Neuronal stem cell (in vitro differentiated cells): ENCODE measurements around the gene GALNT16.

Experiments
- DNase-seq: peaks from one replicate; pipeline ENCODE4 v3.0.0-alpha.2; 2013; ENCODE audit warnings: low spot score
- H2AFZ ChIP-seq: one replicate; pipeline ENCODE4 v1.6.1; 2013; ENCODE audit warnings: mild to moderate bottlenecking, low read length, inconsistent platforms
- H2AK5ac ChIP-seq: 2 replicates; pipeline ENCODE4 v1.6.1; 2013; ENCODE audit warnings: low read depth, mild to moderate bottlenecking, inconsistent platforms, low read length, moderate library complexity, mixed read lengths
- H2BK120ac ChIP-seq: 2 replicates; pipeline ENCODE4 v1.6.1; 2013; ENCODE audit warnings: low read depth, mild to moderate bottlenecking, inconsistent platforms, low read length, moderate library complexity, mixed read lengths
- H2BK12ac ChIP-seq: one replicate; pipeline ENCODE4 v1.6.1; 2013; ENCODE audit warnings: low read length, inconsistent platforms
- H2BK15ac ChIP-seq: 2 replicates; pipeline ENCODE4 v1.6.1; 2013; ENCODE audit warnings: mild to moderate bottlenecking, low read length, inconsistent platforms, mixed read lengths
- H2BK5ac ChIP-seq: one replicate; pipeline ENCODE4 v1.6.1; 2013; ENCODE audit warnings: inconsistent platforms, mild to moderate bottlenecking, low read length, moderate library complexity
- H3K14ac ChIP-seq: one replicate; pipeline ENCODE4 v1.6.1; 2013; ENCODE audit warnings: low read length, inconsistent platforms
- H3K18ac ChIP-seq: 2 replicates; pipeline ENCODE4 v1.6.1; 2013; ENCODE audit warnings: low read length, inconsistent platforms
- H3K23ac ChIP-seq: 2 replicates; pipeline ENCODE4 v1.6.1; 2013; ENCODE audit warnings: low read depth, mild to moderate bottlenecking, mixed read lengths, low read length, inconsistent platforms; ENCODE audit not compliant: poor library complexity
- H3K27ac ChIP-seq: replicated peaks from 3 replicates; pipeline ENCODE4 v1.5.1; 2013; ENCODE audit warnings: low read length, inconsistent platforms
- H3K27me3 ChIP-seq, 3 experiments: 2 replicates each; pipeline ENCODE4 v1.6.1; 2013; ENCODE audit warnings: low read length in 3 of 3, mild to moderate bottlenecking in 2 of 3, inconsistent platforms in 1 of 3, low read depth in 1 of 3, mixed read lengths in 1 of 3, moderate library complexity in 1 of 3; ENCODE audit not compliant: control insufficient read depth in 3 of 3, insufficient read depth in 3 of 3
- H3K36me3 ChIP-seq, 2 donors: replicated peaks in 1 of 2; 2 replicates each; pipeline ENCODE4 v1.6.1; 2013; ENCODE audit warnings: low read length in 2 of 2; ENCODE audit not compliant: control insufficient read depth in 2 of 2, insufficient read depth in 2 of 2
- H3K4ac ChIP-seq: 2 replicates; pipeline ENCODE4 v1.6.1; 2013; ENCODE audit warnings: inconsistent platforms, mild to moderate bottlenecking, low read length, moderate library complexity
- H3K4me1 ChIP-seq, 2 donors: 1 replicate in 1 of 2; 2 replicates in 1 of 2; pipeline ENCODE4 v1.6.1; 2013; ENCODE audit warnings: low read length in 2 of 2, low read depth in 1 of 2; ENCODE audit not compliant: control insufficient read depth in 2 of 2, insufficient read depth in 1 of 2
- H3K4me2 ChIP-seq: one replicate; pipeline ENCODE4 v1.6.1; 2013; ENCODE audit warnings: mild to moderate bottlenecking, low read length, inconsistent platforms; ENCODE audit not compliant: insufficient read depth, poor library complexity, severe bottlenecking
- H3K4me3 ChIP-seq, 2 donors: 2 replicates each; pipeline ENCODE4 v1.5.1; 2013; ENCODE audit warnings: low read length in 2 of 2, mild to moderate bottlenecking in 2 of 2, inconsistent platforms in 1 of 2, moderate library complexity in 1 of 2
- H3K79me1 ChIP-seq: one replicate; pipeline ENCODE4 v1.6.1; 2013; ENCODE audit warnings: low read depth, mild to moderate bottlenecking, inconsistent platforms, low read length, moderate library complexity
- H3K9ac ChIP-seq: one replicate; pipeline ENCODE4 v1.6.1; 2013; ENCODE audit warnings: mild to moderate bottlenecking, low read depth, low read length, inconsistent platforms; ENCODE audit not compliant: poor library complexity
- H3K9me3 ChIP-seq, 2 donors: replicated peaks in 1 of 2; 2 replicates each; pipeline versions ENCODE3 to v1.6.1; 2013; ENCODE audit warnings: low read length in 2 of 2, mild to moderate bottlenecking in 2 of 2, inconsistent platforms in 1 of 2, low read depth in 1 of 2, mixed read lengths in 1 of 2, moderate library complexity in 1 of 2; ENCODE audit not compliant: control insufficient read depth in 2 of 2, insufficient read depth in 1 of 2
- H4K8ac ChIP-seq: one replicate; pipeline ENCODE4 v1.6.1; 2013; ENCODE audit warnings: low read depth, mild to moderate bottlenecking, inconsistent platforms, low read length, moderate library complexity
- H4K91ac ChIP-seq: one replicate; pipeline ENCODE4 v1.6.1; 2013; ENCODE audit warnings: low read length, low read depth, mild to moderate bottlenecking, inconsistent platforms; ENCODE audit not compliant: poor library complexity
- WGBS, 2 donors: extraction: QIAGEN DNeasy Blood & Tissue Kit; methylation state at CpG; one replicate each; pipeline ENCODE4 v1.1.7; 2013; ENCODE audit warnings: missing lambda C conversion rate in 2 of 2, mixed read lengths in 1 of 2; ENCODE audit not compliant: insufficient read length in 2 of 2, insufficient replicate concordance in 1 of 2; ENCODE audit errors: extremely low coverage in 2 of 2; 5-methylcytosine and 5-hydroxymethylcytosine counted together

Gene GALNT16

DNA sequence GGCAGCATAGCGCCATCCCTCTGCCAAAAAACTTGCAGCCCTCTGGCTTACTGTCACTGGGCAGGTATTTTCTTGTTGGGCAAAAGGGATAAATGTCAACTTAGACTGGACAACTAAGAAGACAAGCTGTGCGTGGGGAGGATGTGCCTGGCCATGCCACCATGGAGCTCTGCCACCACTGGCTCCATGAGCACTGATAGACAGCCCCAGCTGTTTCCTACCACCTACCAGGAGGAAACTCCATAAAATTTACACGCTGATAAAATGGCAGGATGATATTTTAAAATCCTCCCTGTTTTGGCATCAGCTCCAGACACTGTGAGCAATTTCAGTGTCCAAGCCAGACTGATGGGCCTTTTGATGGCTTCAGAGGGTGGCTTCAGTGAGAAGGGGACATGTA is 7.1 kb upstream of the GALNT16 start:
- Histone ChIP-seq H3K9ac (no peak overlapping the region), H2BK5ac (no peak overlapping the region), H3K4ac (no peak overlapping the region), H3K4me1 (no peaks in the 10 kb centered on the region), H3K36me3 (peaks cover 0 to 65% of the 10 kb centered on the region in 2 donors), H2BK120ac (no peak overlapping the region), H3K4me3 (no peak overlapping the region), H2BK15ac (no peak overlapping the region), H3K27ac (no peak overlapping the region), H3K79me1 (no peaks in the 10 kb centered on the region), H4K8ac (no peak overlapping the region), H3K27me3 (peaks cover 0 to 4% (median 0%) of the 10 kb centered on the region in 3 experiments), H2AK5ac (peak overlapping the region; percentile 33), H3K4me2 (no peak overlapping the region), H3K18ac (no peak overlapping the region), H3K23ac (no peak overlapping the region), H3K9me3 (no peaks in the 10 kb centered on the region), H2BK12ac (no peak overlapping the region), H3K14ac (no peak overlapping the region), H2AFZ (no peak overlapping the region), H4K91ac (no peak overlapping the region)
- no CpG with 5 or more reads among the region's 3 CpGs for WGBS, 2 donors
- no peak for DNase-seq

DNA sequence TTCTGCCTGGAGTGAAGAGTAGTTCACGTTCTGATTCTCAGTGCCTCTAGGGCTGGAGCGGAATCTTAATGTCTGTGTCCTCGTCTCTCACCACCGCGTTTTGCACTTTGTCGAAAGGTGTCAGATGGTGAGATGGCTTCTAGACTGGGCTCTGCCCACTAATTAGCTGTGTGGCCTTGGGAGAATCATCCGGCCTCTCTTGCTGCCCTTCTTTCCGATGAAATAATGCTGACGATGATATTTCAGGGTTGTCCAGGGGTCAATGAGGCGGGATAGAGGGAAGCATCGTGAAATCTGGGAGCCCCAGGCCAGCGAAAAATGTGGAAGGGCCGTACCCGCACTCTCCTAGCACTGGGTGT is 811 bp upstream of the GALNT16 start:
- no peak overlapping the region for H2BK12ac ChIP-seq
- no peaks in the 10 kb centered on the region for H3K9me3 ChIP-seq
- no peak overlapping the region for H4K91ac ChIP-seq
- H2BK5ac ChIP-seq = no peak overlapping the region
- no peak overlapping the region for H3K14ac ChIP-seq
- H3K23ac ChIP-seq = no peak overlapping the region
- peaks cover 0 to 25% of the 10 kb centered on the region in 2 donors for H3K36me3 ChIP-seq
- no peak overlapping the region for H2AK5ac ChIP-seq
- H3K27ac ChIP-seq = no peak overlapping the region
- no peak for DNase-seq
- peaks cover 13 to 25% of the 10 kb centered on the region in 2 donors for H3K4me1 ChIP-seq
- H3K4ac ChIP-seq = no peak overlapping the region
- H3K4me3 ChIP-seq = peak overlapping the region; percentile 85 to 93
- H2AFZ ChIP-seq = peak overlapping the region; percentile 97
- no CpG with 5 or more reads among the region's 14 CpGs for WGBS, 2 donors
- H2BK15ac ChIP-seq = no peak overlapping the region
- H2BK120ac ChIP-seq = no peak overlapping the region
- peak overlapping the region; percentile 97 for H3K4me2 ChIP-seq
- H3K18ac ChIP-seq = peak overlapping the region; percentile 87
- H3K27me3 ChIP-seq = peaks cover 0 to 22% (median 0%) of the 10 kb centered on the region in 3 experiments
- no peak overlapping the region for H3K9ac ChIP-seq
- no peak overlapping the region for H4K8ac ChIP-seq
- no peaks in the 10 kb centered on the region for H3K79me1 ChIP-seq

DNA sequence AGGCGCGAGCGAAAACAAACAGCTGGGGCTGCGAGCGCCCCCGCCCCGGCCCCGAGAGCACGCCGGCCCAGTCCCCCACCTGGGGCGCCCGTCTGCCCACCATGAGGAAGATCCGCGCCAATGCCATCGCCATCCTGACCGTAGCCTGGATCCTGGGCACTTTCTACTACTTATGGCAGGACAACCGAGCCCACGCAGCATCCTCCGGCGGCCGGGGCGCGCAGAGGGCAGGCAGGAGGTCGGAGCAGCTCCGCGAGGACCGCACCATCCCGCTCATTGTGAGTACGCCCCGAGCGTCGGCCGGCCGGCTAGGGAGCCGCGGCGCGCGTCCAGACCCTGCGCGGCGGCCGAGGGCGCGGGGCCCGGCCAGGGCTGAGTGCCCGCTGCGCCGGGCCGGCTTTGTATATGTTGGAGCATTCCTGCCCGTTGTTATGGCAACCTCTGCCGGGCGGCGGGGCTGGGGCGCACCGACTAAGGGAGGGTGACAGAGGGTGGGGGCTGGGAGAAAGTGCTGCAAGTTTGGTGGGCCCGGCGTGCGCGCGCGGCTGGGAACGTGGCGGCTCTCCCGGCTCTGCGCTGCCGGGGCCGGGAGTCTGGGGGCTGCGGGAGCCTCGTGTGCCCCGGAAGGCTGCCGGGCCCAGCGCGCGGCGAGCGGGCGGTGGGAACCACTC is 367 bp downstream of the GALNT16 start:
- Histone ChIP-seq H2BK12ac (no peak overlapping the region), H2BK5ac (peak overlapping the region; percentile 44), H3K4ac (no peak overlapping the region), H3K4me3 (peak overlapping the region; percentile 93 to 95), H2BK15ac (peak overlapping the region; percentile 34), H2AFZ (peak overlapping the region; percentile 97), H3K36me3 (peaks cover 0 to 15% of the 10 kb centered on the region in 2 donors), H3K27me3 (peaks cover 0 to 22% (median 0%) of the 10 kb centered on the region in 3 experiments), H3K23ac (peak overlapping the region; percentile 80), H3K4me1 (peaks cover 13 to 25% of the 10 kb centered on the region in 2 donors), H3K9ac (peak overlapping the region; percentile 99), H3K9me3 (no peaks in the 10 kb centered on the region), H2BK120ac (peak overlapping the region; percentile 25), H3K79me1 (no peaks in the 10 kb centered on the region), H4K8ac (no peak overlapping the region), H3K4me2 (peak overlapping the region; percentile 97), H3K14ac (peak overlapping the region; percentile 72), H2AK5ac (no peak overlapping the region), H3K27ac (no peak overlapping the region), H3K18ac (peak overlapping the region; percentile 98), H4K91ac (peak overlapping the region; percentile 35)
- WGBS, 2 donors = no CpG with 5 or more reads among the region's 78 CpGs
- peak; percentile 61 for DNase-seq

DNA sequence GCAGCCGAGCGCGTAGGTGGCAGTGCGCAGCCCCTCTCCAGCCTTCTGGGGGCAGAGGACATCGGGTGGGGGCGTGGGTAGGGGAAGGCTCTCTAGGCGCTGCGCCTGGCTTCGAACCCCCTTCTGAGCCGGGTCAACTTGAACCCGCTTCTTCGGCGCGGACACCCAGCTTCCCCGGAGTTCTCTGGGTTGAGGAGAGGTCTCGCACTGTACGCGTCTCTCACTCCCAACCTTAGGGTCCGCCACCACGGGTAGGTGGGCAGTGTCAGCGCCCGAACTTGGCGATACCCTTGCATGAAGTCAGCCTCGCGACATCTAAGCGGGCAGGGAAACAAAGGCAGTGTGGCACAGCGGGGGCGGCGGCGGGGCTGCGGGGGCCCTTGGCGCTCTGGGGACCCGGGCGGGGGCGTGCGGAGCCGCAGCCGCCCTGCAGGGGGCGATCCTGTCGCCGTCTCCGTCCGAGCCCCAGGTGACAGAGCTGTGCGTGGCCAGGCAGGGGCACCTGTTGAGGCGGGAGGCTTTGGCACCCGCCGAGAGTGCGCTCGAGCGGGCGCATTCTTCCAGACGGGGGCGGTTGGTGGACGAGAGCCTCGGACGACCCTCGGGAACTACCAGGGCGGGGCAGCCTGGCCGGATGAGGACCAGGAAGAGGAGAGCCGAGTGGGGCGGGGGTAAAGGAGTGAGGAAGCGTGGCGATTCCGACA is 1.1 kb downstream of the GALNT16 start:
- H2BK5ac ChIP-seq = peak overlapping the region; percentile 13
- H3K9me3 ChIP-seq = no peaks in the 10 kb centered on the region
- peak overlapping the region; percentile 72 for H3K14ac ChIP-seq
- DNase-seq = peak; percentile 51
- H3K27me3 ChIP-seq = peaks cover 0 to 22% (median 0%) of the 10 kb centered on the region in 3 experiments
- peak overlapping the region; percentile 97 for H2AFZ ChIP-seq
- WGBS, 2 donors = no CpG with 5 or more reads among the region's 64 CpGs
- no peaks in the 10 kb centered on the region for H3K79me1 ChIP-seq
- no peak overlapping the region for H2BK12ac ChIP-seq
- peak overlapping the region; percentile 97 for H3K4me2 ChIP-seq
- H3K4me3 ChIP-seq = peak overlapping the region; percentile 93 to 95
- H3K18ac ChIP-seq = peak overlapping the region; percentile 93
- peaks cover 13 to 25% of the 10 kb centered on the region in 2 donors for H3K4me1 ChIP-seq
- peak overlapping the region; percentile 35 for H4K91ac ChIP-seq
- H2BK15ac ChIP-seq = peak overlapping the region; percentile 34
- H3K4ac ChIP-seq = no peak overlapping the region
- no peak overlapping the region for H4K8ac ChIP-seq
- peak overlapping the region; percentile 82 for H3K9ac ChIP-seq
- peak overlapping the region; percentile 28 for H2AK5ac ChIP-seq
- H3K27ac ChIP-seq = no peak overlapping the region
- peaks cover 0 to 11% of the 10 kb centered on the region in 2 donors for H3K36me3 ChIP-seq
- H3K23ac ChIP-seq = peak overlapping the region; percentile 23
- no peak overlapping the region for H2BK120ac ChIP-seq
